ENCODE measurements around the gene TMEM190.
A peak's percentile ranks its signal among the peaks of the same experiment; 100 is the strongest.

TMEM190 gene

GRCh38 chr19:55377356-55378131 is 918 bp downstream of the TMEM190 start:
- DNase-seq (ENCODE audit: insufficient read length) (no peak), FAIRE-seq (no peak)
- no peak for TF ChIP-seq POLR2A (IDR thresholded peaks at IDR 0.05; ENCODE audit: low read depth, low read length)
- TF ChIP-seq TAF1 (IDR thresholded peaks at IDR 0.05; ENCODE audit: borderline replicate concordance, low read depth, low read length), result no peak
- TF ChIP-seq POLR2AphosphoS5 (IDR thresholded peaks at IDR 0.05; ENCODE audit: low read depth, low read length), result no peak

- no peak for DNase-seq (ENCODE audit: insufficient read length)
- TF ChIP-seq TAF1 (IDR thresholded peaks at IDR 0.05; ENCODE audit: borderline replicate concordance, low read depth, low read length) (no peak), POLR2A (IDR thresholded peaks at IDR 0.05; ENCODE audit: low read depth, low read length) (no peak), POLR2AphosphoS5 (IDR thresholded peaks at IDR 0.05; ENCODE audit: low read depth, low read length) (no peak)
- FAIRE-seq, result no peak
These were observed 2.5 kb downstream of the TMEM190 start for GRCh38 chr19:55379174-55379573.

GRCh38 chr19:55382013-55382412 is 5.4 kb downstream of the TMEM190 start:
- FAIRE-seq, result no peak
- TF ChIP-seq TAF1 (IDR thresholded peaks at IDR 0.05; ENCODE audit: borderline replicate concordance, low read depth, low read length), result no peak
- no peak for TF ChIP-seq POLR2A (IDR thresholded peaks at IDR 0.05; ENCODE audit: low read depth, low read length)
- no peak for TF ChIP-seq POLR2AphosphoS5 (IDR thresholded peaks at IDR 0.05; ENCODE audit: low read depth, low read length)
- DNase-seq (ENCODE audit: insufficient read length), result no peak

- DNase-seq (ENCODE audit: insufficient read length) (no peak), FAIRE-seq (no peak)
- TF ChIP-seq TAF1 (IDR thresholded peaks at IDR 0.05; ENCODE audit: borderline replicate concordance, low read depth, low read length), result no peak
- no peak for TF ChIP-seq POLR2AphosphoS5 (IDR thresholded peaks at IDR 0.05; ENCODE audit: low read depth, low read length)
- no peak for TF ChIP-seq POLR2A (IDR thresholded peaks at IDR 0.05; ENCODE audit: low read depth, low read length)
These were observed 6.0 kb downstream of the TMEM190 start for GRCh38 chr19:55382522-55383054.

GRCh38 chr19:55383279-55384130 is 6.9 kb downstream of the TMEM190 start:
- TF ChIP-seq POLR2AphosphoS5 (IDR thresholded peaks at IDR 0.05; ENCODE audit: low read depth, low read length) (no peak), POLR2A (IDR thresholded peaks at IDR 0.05; ENCODE audit: low read depth, low read length) (peak; percentile 50; the same call in 1 of the 2 replicates), TAF1 (IDR thresholded peaks at IDR 0.05; ENCODE audit: borderline replicate concordance, low read depth, low read length) (no peak)
- FAIRE-seq (peak; percentile 67), DNase-seq (ENCODE audit: insufficient read length) (peak; percentile 75)

GRCh38 chr19:55384131-55384919 is 7.7 kb downstream of the TMEM190 start, which contains the start of gene TMEM238:
TMEM238 (minus strand) TSS chr19:55384292; CDS start chr19:55384259, 33 bp downstream.
- FAIRE-seq, result peak; percentile 65
- no peak for DNase-seq (ENCODE audit: insufficient read length)
- TF ChIP-seq POLR2A (IDR thresholded peaks at IDR 0.05; ENCODE audit: low read depth, low read length) (no peak), TAF1 (IDR thresholded peaks at IDR 0.05; ENCODE audit: borderline replicate concordance, low read depth, low read length) (no peak), POLR2AphosphoS5 (IDR thresholded peaks at IDR 0.05; ENCODE audit: low read depth, low read length) (no peak)

GRCh38 chr19:55384920-55385723 is 8.5 kb downstream of the TMEM190 start:
- DNase-seq (ENCODE audit: insufficient read length) (peak; percentile 80), FAIRE-seq (no peak)
- TF ChIP-seq TAF1 (IDR thresholded peaks at IDR 0.05; ENCODE audit: borderline replicate concordance, low read depth, low read length) (no peak), POLR2AphosphoS5 (IDR thresholded peaks at IDR 0.05; ENCODE audit: low read depth, low read length) (no peak), POLR2A (IDR thresholded peaks at IDR 0.05; ENCODE audit: low read depth, low read length) (no peak)

GRCh38 chr19:55385724-55386492 is 9.3 kb downstream of the TMEM190 start, which contains the start of gene RPL28:
RPL28 (plus strand) TSS chr19:55385932; CDS start chr19:55386358, 426 bp downstream.
- peak; percentile 91 for FAIRE-seq
- peak; percentile 92 for DNase-seq (ENCODE audit: insufficient read length)
- TF ChIP-seq POLR2AphosphoS5 (IDR thresholded peaks at IDR 0.05; ENCODE audit: low read depth, low read length) (peak; percentile 100), POLR2A (IDR thresholded peaks at IDR 0.05; ENCODE audit: low read depth, low read length) (peak; percentile 100), TAF1 (IDR thresholded peaks at IDR 0.05; ENCODE audit: borderline replicate concordance, low read depth, low read length) (peak; percentile 100)

GRCh38 chr19:55386493-55386971 is 9.9 kb downstream of the TMEM190 start:
- DNase-seq (ENCODE audit: insufficient read length) (no peak), FAIRE-seq (no peak)
- TF ChIP-seq POLR2A (IDR thresholded peaks at IDR 0.05; ENCODE audit: low read depth, low read length) (no peak), POLR2AphosphoS5 (IDR thresholded peaks at IDR 0.05; ENCODE audit: low read depth, low read length) (no peak), TAF1 (IDR thresholded peaks at IDR 0.05; ENCODE audit: borderline replicate concordance, low read depth, low read length) (no peak)

Measured in GM12892 (cell line).